IMR-90 (cell line): ENCODE data around the gene PDCD2L. TPM values are rescaled to one million over a fixed set of nuclear protein-coding genes. Genes with fewer than 3 reads are reported as not detected.

Source experiments
- ATAC-seq: fragments of 200-7000 bp; cut with Tn5 transposase; 2 replicates; pipeline ENCODE4 v1.9.1; 2020; ENCODE audit warnings: low read depth, mild to moderate bottlenecking, moderate library complexity
- BruUV-seq: library from RNA; stranded (reverse); fragments of 400-500 nt; replicated peaks from 2 replicates; lab custom pipeline; 2021; lab: Mats Ljungman, UMichigan
- CTCF ChIA-PET: fragments of 300-600 bp; formaldehyde crosslinking; extraction: SDS; loops from one replicate; lab custom pipeline; 2021; ENCODE audit warnings: antibody characterized with exemption; lab: Yijun Ruan, JAX
- POLR2A ChIA-PET: fragments of 300-600 bp; sonication (Branson Sonifier 250); formaldehyde crosslinking; loops from one replicate; lab custom pipeline; 2022; ENCODE audit warnings: antibody characterized with exemption; ENCODE audit not compliant: unreplicated experiment; lab: Charles Lee
- DNase-seq: peaks from one replicate; pipeline ENCODE4 v3.0.0; 2013
- H2AFZ ChIP-seq: replicated peaks from 2 replicates; pipeline ENCODE3; 2013; ENCODE audit warnings: low read length, mild to moderate bottlenecking; ENCODE audit not compliant: poor library complexity
- H2AK5ac ChIP-seq: 2 replicates; pipeline ENCODE4 v1.6.1; 2013; ENCODE audit warnings: low read depth, low read length, inconsistent platforms
- H2AK9ac ChIP-seq: replicated peaks from 2 replicates; pipeline ENCODE3; 2013; ENCODE audit warnings: mild to moderate bottlenecking, low read depth, low read length, moderate library complexity; ENCODE audit not compliant: poor library complexity
- H2BK120ac ChIP-seq: 2 replicates; pipeline ENCODE4 v1.6.1; 2013; ENCODE audit warnings: low read depth, low read length, inconsistent platforms
- H2BK15ac ChIP-seq: 3 replicates; pipeline ENCODE4 v1.6.1; 2013; ENCODE audit warnings: low read depth, low read length, inconsistent platforms
- H2BK20ac ChIP-seq: 2 replicates; pipeline ENCODE4 v1.6.1; 2013; ENCODE audit warnings: low read depth, mild to moderate bottlenecking, inconsistent platforms, low read length, moderate library complexity
- H2BK5ac ChIP-seq: 2 replicates; pipeline ENCODE4 v1.6.1; 2013; ENCODE audit warnings: mild to moderate bottlenecking, low read depth, low read length, inconsistent platforms; ENCODE audit not compliant: poor library complexity, severe bottlenecking
- H3K14ac ChIP-seq: replicated peaks from 2 replicates; pipeline ENCODE4 v1.6.1; 2013; ENCODE audit warnings: low read depth, low read length, inconsistent platforms
- H3K18ac ChIP-seq: 2 replicates; pipeline ENCODE4 v1.6.1; 2013; ENCODE audit warnings: low read depth, low read length, control low read depth
- H3K23ac ChIP-seq: 2 replicates; pipeline ENCODE4 v1.6.1; 2013; ENCODE audit warnings: low read depth, low read length, inconsistent platforms
- H3K27ac ChIP-seq: 2 replicates; pipeline ENCODE4 v1.5.1; 2013; ENCODE audit warnings: mild to moderate bottlenecking, control low read depth, low read length; ENCODE audit not compliant: insufficient read depth
- H3K27me3 ChIP-seq: 2 replicates; pipeline ENCODE4 v1.6.1; 2013; ENCODE audit warnings: low read length; ENCODE audit not compliant: control insufficient read depth, insufficient read depth
- H3K36me3 ChIP-seq: 2 replicates; pipeline ENCODE4 v1.6.1; 2013; ENCODE audit warnings: low read length, mixed read lengths; ENCODE audit not compliant: control insufficient read depth, insufficient read depth
- H3K4ac ChIP-seq: 2 replicates; pipeline ENCODE4 v1.6.1; 2013; ENCODE audit warnings: low read depth, low read length, inconsistent platforms
- H3K4me1 ChIP-seq: 2 replicates; pipeline ENCODE4 v1.6.1; 2013; ENCODE audit warnings: low read length, mixed read lengths; ENCODE audit not compliant: control insufficient read depth, insufficient read depth
- H3K4me2 ChIP-seq: 2 replicates; pipeline ENCODE4 v1.6.1; 2013; ENCODE audit warnings: low read depth, mild to moderate bottlenecking, control low read depth, low read length, moderate library complexity
- H3K4me3 ChIP-seq: 2 replicates; pipeline ENCODE4 v1.5.1; 2013; ENCODE audit warnings: low read depth, mild to moderate bottlenecking, control low read depth, low read length, moderate library complexity; ENCODE audit not compliant: insufficient read depth
- H3K56ac ChIP-seq: 2 replicates; pipeline ENCODE4 v1.6.1; 2013; ENCODE audit warnings: low read length, inconsistent platforms; ENCODE audit not compliant: insufficient read depth; ENCODE audit errors: extremely low read depth
- H3K79me1 ChIP-seq, 2 experiments: 2 replicates each; pipeline ENCODE4 v1.6.1; 2013; ENCODE audit warnings: low read length in 2 of 2, inconsistent platforms in 1 of 2, low read depth in 1 of 2
- H3K9ac ChIP-seq: 2 replicates; pipeline ENCODE4 v1.6.1; 2013; ENCODE audit warnings: low read depth, low read length, control low read depth
- H3K9me1 ChIP-seq: 2 replicates; pipeline ENCODE4 v1.6.1; 2013; ENCODE audit warnings: low read length, inconsistent platforms; ENCODE audit not compliant: insufficient read depth
- H3K9me3 ChIP-seq: 2 replicates; pipeline ENCODE4 v1.6.1; 2013; ENCODE audit warnings: low read length; ENCODE audit not compliant: control insufficient read depth, insufficient read depth
- H4K20me1 ChIP-seq: 2 replicates; pipeline ENCODE4 v1.6.1; 2013; ENCODE audit warnings: low read length, inconsistent platforms; ENCODE audit not compliant: insufficient read depth
- H4K5ac ChIP-seq: 2 replicates; pipeline ENCODE4 v1.6.1; 2013; ENCODE audit warnings: mild to moderate bottlenecking, low read depth, low read length, control low read depth
- H4K8ac ChIP-seq, 2 experiments: 2 replicates each; pipeline ENCODE4 v1.6.1; 2013; ENCODE audit warnings: low read depth in 2 of 2, low read length in 2 of 2, control low read depth in 1 of 2, inconsistent platforms in 1 of 2
- H4K91ac ChIP-seq: 2 replicates; pipeline ENCODE4 v1.6.1; 2013; ENCODE audit warnings: low read depth, low read length, inconsistent platforms; ENCODE audit not compliant: insufficient read depth
- MXI1 ChIP-seq: IDR thresholded peaks from 2 replicates; pipeline ENCODE4 v1.6.1; 2012; ENCODE audit warnings: low read depth, mild to moderate bottlenecking, low read length, moderate library complexity, borderline replicate concordance
- RAD21 ChIP-seq: IDR thresholded peaks from 2 replicates; pipeline ENCODE4 v1.6.1; 2012; ENCODE audit warnings: low read length, improper control_type of control experiment
- WGBS, 2 experiments: methylation state at CpG; one replicate each; pipeline versions ENCODE4 v1.1.5 to v1.1.7; 2013; ENCODE audit warnings: missing lambda C conversion rate in 2 of 2; ENCODE audit not compliant: insufficient read length in 1 of 2; ENCODE audit errors: extremely low coverage in 2 of 2; 5-methylcytosine and 5-hydroxymethylcytosine counted together
- dilution Hi-C: fragments of 300-500 bp; cut with HindIII; formaldehyde crosslinking; loops from one replicate; pipeline ENCODE4 v1.14.3; 2018; ENCODE audit warnings: low sequenced_read_pairs; ENCODE audit not compliant: unreplicated experiment
- in situ Hi-C: fragments of 300-500 bp; cut with MboI; formaldehyde crosslinking; loops from 3 replicates; pipeline ENCODE4 v1.14.3; 2019; ENCODE audit warnings: low sequenced_read_pairs, inconsistent platforms, mixed read lengths
- intact Hi-C: fragments of 100-400 bp; cut with micrococcal nuclease; formaldehyde crosslinking; loops from 2 replicates; pipeline ENCODE4 v1.10.0; 2022
- polyA plus RNA-seq, 3 experiments: library from polyadenylated mRNA; depleted of rRNA; stranded (reverse); fragments of >200 nt; gene quantifications; 2 replicates each; pipeline ENCODE4 v1.2.3, GENCODE V29; 2012; ENCODE audit warnings: low replicate concordance in 1 of 3
- total RNA-seq: library from RNA; depleted of rRNA; stranded (reverse); fragments of >200 nt; gene quantifications from 2 replicates; pipeline ENCODE4 v1.2.3, GENCODE V29; 2012

The PDCD2L gene
- total and polyA plus RNA-seq, 2 of the 4 experiments (the other 2 are of a cell fraction): 10.6 to 13.0 TPM

DNA sequence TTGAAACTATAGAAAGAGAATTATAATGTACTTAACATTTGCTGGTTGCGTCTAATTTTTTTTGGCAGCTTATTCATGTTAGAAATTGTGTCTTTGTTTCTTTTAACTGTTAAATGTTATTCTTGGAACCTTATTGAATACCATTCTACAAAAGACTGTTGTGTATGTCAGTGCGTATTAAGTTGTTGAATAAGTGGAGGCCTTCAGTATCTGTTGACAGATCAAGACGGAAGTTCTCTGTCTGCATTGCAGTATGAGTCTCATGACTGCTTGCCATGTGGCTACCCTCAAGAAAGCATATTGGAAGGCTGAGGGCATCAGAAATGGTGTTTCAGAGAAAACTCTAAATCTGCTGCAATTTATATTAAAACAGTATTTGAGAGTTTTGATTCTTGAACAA, 32.5 kb downstream of the PDCD2L start:
- CTCF ChIA-PET: interaction anchor here (0.6 kb wide), 1 partner anchor 321 kb away, joined by 3 read pairs; no protein-coding TSS in a partner anchor

More for the DNA sequence above, 32.5 kb downstream of the PDCD2L start:
- Histone ChIP-seq H4K5ac (no peak overlapping the region), H3K9me1 (peaks cover 11% of the 10 kb centered on the region), H3K79me1 (peaks cover 28 to 47% of the 10 kb centered on the region in 2 experiments), H4K20me1 (peaks cover 44% of the 10 kb centered on the region), H2AK9ac (no peak overlapping the region), H3K4ac (no peak overlapping the region), H2BK120ac (no peak overlapping the region), H2AK5ac (no peak overlapping the region), H3K9me3 (no peaks in the 10 kb centered on the region), H2BK20ac (no peak overlapping the region), H3K4me3 (no peak overlapping the region), H3K56ac (no peak overlapping the region), H3K14ac (no peak overlapping the region), H2BK15ac (no peak overlapping the region), H3K27ac (no peak overlapping the region), H3K27me3 (no peaks in the 10 kb centered on the region), H3K4me2 (no peak overlapping the region), H3K4me1 (peaks cover 11% of the 10 kb centered on the region), H3K23ac (no peak overlapping the region), H4K91ac (no peak overlapping the region), H3K36me3 (peaks cover 34% of the 10 kb centered on the region), H3K9ac (no peak overlapping the region), H3K18ac (no peak overlapping the region), H2AFZ (no peak overlapping the region), H2BK5ac (no peak overlapping the region), H4K8ac (no peak overlapping the region)
- POLR2A ChIA-PET: no interaction called here
- dilution Hi-C loops: no loop called here
- in situ Hi-C loops: no loop called here
- WGBS, 2 experiments: 100% methylated on average over 1 of the region's 3 CpGs; no CpG with 5 or more reads in 1 of the 2 experiments
- TF ChIP-seq RAD21 (no peak), MXI1 (no peak)
- intact Hi-C loops: loop anchor here (10.0 kb wide), 1 partner anchor 212 kb away; no protein-coding TSS in a partner anchor
- BruUV-seq: no TSS peak
- ATAC-seq: no peak
- no peak for DNase-seq
